HepG2 (cell line): ENCODE data around the gene EYA3. TPM values are rescaled to one million over a fixed set of nuclear protein-coding genes. Genes with fewer than 3 reads are reported as not detected.

Experiments used
- ATAC-seq: fragments of 200-7000 bp; cut with Tn5 transposase; 3 replicates; pipeline ENCODE4 v1.9.1; 2020; ENCODE audit warnings: mild to moderate bottlenecking, moderate library complexity
- BruUV-seq: library from RNA; stranded (reverse); fragments of 400-500 nt; replicated peaks from 2 replicates; lab custom pipeline; 2021; lab: Mats Ljungman, UMichigan
- CTCF ChIA-PET: fragments of 300-600 bp; formaldehyde crosslinking; extraction: SDS; loops from one replicate; lab custom pipeline; 2021; ENCODE audit warnings: low total read pairs, inconsistent platforms, low intra/inter-chr PET ratio; lab: Yijun Ruan, JAX
- POLR2A ChIA-PET: fragments of 350-600 bp; sonication (Branson Sonifier 250); formaldehyde crosslinking; loops from one replicate; lab custom pipeline; 2020; ENCODE audit warnings: antibody characterized with exemption, inconsistent platforms; lab: Yijun Ruan, JAX
- DNase-seq: peaks from one replicate; pipeline ENCODE4 v3.0.0-alpha.2; 2015; ENCODE audit warnings: low spot score
- FAIRE-seq: peaks from 3 replicates; lab custom pipeline; 2011; peaks lifted over from hg19 to GRCh38; lab: Jason Lieb, UNC
- H2AFZ ChIP-seq: one replicate; pipeline ENCODE4 v1.6.1; 2011; ENCODE audit warnings: low read length, inconsistent platforms
- H3K27ac ChIP-seq: fragments of 300-600 bp; 3 replicates; pipeline ENCODE4 v1.8.0; 2011; ENCODE audit warnings: mixed run types, mild to moderate bottlenecking, mixed read lengths, low read length, inconsistent platforms; ENCODE audit not compliant: insufficient read depth; ENCODE audit errors: extremely low read length
- H3K27me3 ChIP-seq, 2 experiments: fragments of 200-600 bp in 1 of 2; 2 replicates in 1 of 2; 3 replicates in 1 of 2; pipeline versions ENCODE4 v1.6.0 to v1.8.0; 2011; ENCODE audit warnings: low read length in 2 of 2, mild to moderate bottlenecking in 2 of 2, moderate library complexity in 2 of 2, inconsistent platforms in 1 of 2; ENCODE audit not compliant: insufficient read depth in 2 of 2, control insufficient read depth in 1 of 2
- H3K36me3 ChIP-seq, 2 experiments: fragments of 200-600 bp in 1 of 2; replicated peaks in 1 of 2; 2 replicates in 1 of 2; 3 replicates in 1 of 2; pipeline versions ENCODE4 v1.5.1 to v1.8.0; 2011; ENCODE audit warnings: low read length in 2 of 2, inconsistent platforms in 1 of 2; ENCODE audit not compliant: insufficient read depth in 2 of 2, control insufficient read depth in 1 of 2
- H3K4me1 ChIP-seq: 2 replicates; pipeline ENCODE4 v1.5.1; 2012; ENCODE audit warnings: low read length, inconsistent platforms; ENCODE audit not compliant: insufficient read depth
- H3K4me2 ChIP-seq: 2 replicates; pipeline ENCODE4 v1.6.0; 2011; ENCODE audit warnings: low read depth, low read length, inconsistent platforms
- H3K4me3 ChIP-seq, 3 experiments: fragments of 200-600 bp in 1 of 3; sonication (generic), shearing (Covaris generic) in 1 of 3; replicated peaks in 1 of 3; 2 replicates each; pipeline ENCODE4 v1.5.1; 2011 to 2016; ENCODE audit warnings: low read length in 3 of 3, inconsistent platforms in 2 of 3, low read depth in 2 of 3, mild to moderate bottlenecking in 2 of 3, control low read depth in 1 of 3, mixed read lengths in 1 of 3; ENCODE audit not compliant: insufficient read depth in 1 of 3
- H3K79me2 ChIP-seq: one replicate; pipeline ENCODE4 v1.6.1; 2011; ENCODE audit warnings: low read length, inconsistent platforms; ENCODE audit not compliant: insufficient read depth
- H3K9ac ChIP-seq: 2 replicates; pipeline ENCODE4 v1.6.0; 2011; ENCODE audit warnings: mild to moderate bottlenecking, low read depth, low read length, inconsistent platforms; ENCODE audit not compliant: insufficient read depth
- H3K9me3 ChIP-seq: 2 replicates; pipeline ENCODE4 v1.5.1; 2012; ENCODE audit warnings: mild to moderate bottlenecking, low read length
- H4K20me1 ChIP-seq: 2 replicates; pipeline ENCODE4 v1.6.0; 2011; ENCODE audit warnings: inconsistent platforms, mild to moderate bottlenecking, low read length, moderate library complexity; ENCODE audit not compliant: insufficient read depth
- ARHGAP35 ChIP-seq: sonication (generic); formaldehyde crosslinking; IDR thresholded peaks from 2 replicates; pipeline ENCODE4 v1.9.0; 2022; ENCODE audit warnings: mild to moderate bottlenecking, inconsistent platforms, moderate library complexity, missing genetic modification reagents, borderline replicate concordance
- ARID4A ChIP-seq: sonication (generic); formaldehyde crosslinking; IDR thresholded peaks from 2 replicates; pipeline ENCODE4 v1.5.0; 2020; ENCODE audit warnings: mild to moderate bottlenecking, missing genetic modification reagents, borderline replicate concordance
- ATAD3A ChIP-seq: sonication (generic); formaldehyde crosslinking; IDR thresholded peaks from 2 replicates; pipeline ENCODE4 v1.4.0; 2020; ENCODE audit warnings: missing genetic modification reagents
- MXI1 ChIP-seq: IDR thresholded peaks from 3 replicates; pipeline ENCODE4 v1.6.1; 2012; ENCODE audit warnings: low read depth, low read length, inconsistent platforms, borderline replicate concordance
- PAF1 ChIP-seq: IDR thresholded peaks from 2 replicates; pipeline ENCODE4 v1.6.1; 2016; ENCODE audit warnings: missing genetic modification reagents, missing compliant biosample characterization
- PRDM4 ChIP-seq: sonication (generic); formaldehyde crosslinking; IDR thresholded peaks from 2 replicates; pipeline ENCODE4 v1.9.0; 2021; ENCODE audit warnings: missing genetic modification reagents, borderline replicate concordance
- ZBTB8A ChIP-seq: sonication (generic); formaldehyde crosslinking; IDR thresholded peaks from 2 replicates; pipeline ENCODE4 v1.4.0; 2020; ENCODE audit warnings: mild to moderate bottlenecking, low read depth, missing genetic modification reagents, borderline replicate concordance
- ZMYM4 ChIP-seq: sonication (generic); formaldehyde crosslinking; IDR thresholded peaks from 2 replicates; pipeline ENCODE4 v1.8.1; 2023; ENCODE audit warnings: mild to moderate bottlenecking, missing genetic modification reagents
- ZNF230 ChIP-seq: sonication (generic); formaldehyde crosslinking; IDR thresholded peaks from 2 replicates; pipeline ENCODE4 v1.4.0; 2020; ENCODE audit warnings: mild to moderate bottlenecking, missing genetic modification reagents
- ZNF274 ChIP-seq: sonication (generic); formaldehyde crosslinking; IDR thresholded peaks from 2 replicates; pipeline ENCODE4 v1.5.1; 2020; ENCODE audit warnings: mild to moderate bottlenecking, missing genetic modification reagents
- ZNF605 ChIP-seq: sonication (generic); formaldehyde crosslinking; IDR thresholded peaks from 2 replicates; pipeline ENCODE4 v1.8.0; 2022; ENCODE audit warnings: mild to moderate bottlenecking, missing genetic modification reagents
- ZNF639 ChIP-seq: conservative IDR thresholded peaks from 2 replicates; pipeline ENCODE4 v1.6.1; 2018; ENCODE audit warnings: missing genetic modification reagents
- ZNF788 ChIP-seq: sonication (generic); formaldehyde crosslinking; IDR thresholded peaks from 2 replicates; pipeline ENCODE4 v1.5.0; 2020; ENCODE audit warnings: mild to moderate bottlenecking, missing genetic modification reagents, borderline replicate concordance
- ZNF83 ChIP-seq: sonication (generic); formaldehyde crosslinking; IDR thresholded peaks from 2 replicates; pipeline ENCODE4 v1.4.0; 2020; ENCODE audit warnings: missing genetic modification reagents, mild to moderate bottlenecking, borderline replicate concordance
- ZZZ3 ChIP-seq: sonication (generic); formaldehyde crosslinking; IDR thresholded peaks from 2 replicates; pipeline ENCODE4 v1.4.0; 2020; ENCODE audit warnings: missing genetic modification reagents, mild to moderate bottlenecking, borderline replicate concordance
- WGBS: methylation state at CpG from one replicate; pipeline ENCODE4 v1.1.6; 2017; ENCODE audit warnings: low lambda C conversion rate; 5-methylcytosine and 5-hydroxymethylcytosine counted together
- in situ Hi-C: cut with HindIII; loops from 2 replicates; pipeline ENCODE4 v1.10.0; 2017; ENCODE audit warnings: low pct_unique_long_range_greater_than_20kb; ENCODE audit not compliant: extremely low pct_ligation_motif_present
- intact Hi-C: fragments of 100-400 bp; cut with micrococcal nuclease; formaldehyde crosslinking; loops from one replicate; pipeline ENCODE4 v1.10.0; 2022; ENCODE audit not compliant: unreplicated experiment
- polyA plus RNA-seq, 8 experiments: library from polyadenylated mRNA; depleted of rRNA in 3 of 8; stranded (reverse) in 7 of 8; unstranded in 1 of 8; fragments of >200 nt; fragmentation: Illumina TruSeq in 4 of 8; extraction: Trizol in 4 of 8; gene quantifications; 2 replicates each; pipeline versions ENCODE4 v1.2.1 to v1.2.3, GENCODE V29; 2011 to 2016; ENCODE audit warnings: low read depth in 4 of 8, missing spikeins in 1 of 8, mixed read lengths in 1 of 8; ENCODE audit not compliant: insufficient read depth in 1 of 8
- total RNA-seq, 5 experiments: library from RNA; depleted of rRNA; stranded (reverse); fragments of >200 nt; fragmentation: Illumina TruSeq; extraction: Trizol; gene quantifications; 2 replicates each; pipeline ENCODE4 v1.2.3, GENCODE V29; 2016; ENCODE audit warnings: low read depth in 1 of 5

Gene EYA3
- total and polyA plus RNA-seq, 2 of the 13 experiments (the other 11 are each of a cell fraction or from before 2014, with no cell fraction given): 13.9 to 19.7 TPM

- H3K4me2 ChIP-seq: no peak overlapping the region
- no peak overlapping the region for H2AFZ ChIP-seq
- no TSS peak for BruUV-seq
- ATAC-seq (no peak), FAIRE-seq (no peak), DNase-seq (no peak)
- H3K27me3 ChIP-seq: no peaks in the 10 kb centered on the region
- CTCF ChIA-PET: no interaction called here
- H3K9ac ChIP-seq: no peak overlapping the region
- no peak overlapping the region for H3K27ac ChIP-seq
- intact Hi-C loops: no loop called here
- no peaks in the 10 kb centered on the region for H3K4me1 ChIP-seq
- no peaks in the 10 kb centered on the region for H3K79me2 ChIP-seq
- 95% methylated on average over 8 of the region's 8 CpGs for WGBS
- POLR2A ChIA-PET: no interaction called here
- H4K20me1 ChIP-seq: no peaks in the 10 kb centered on the region
- in situ Hi-C loops: no loop called here
- H3K9me3 ChIP-seq: no peaks in the 10 kb centered on the region
- TF ChIP-seq ZNF230 (CRISPR knock-in tag) (no peak), ZNF788 (no peak), PRDM4 (CRISPR knock-in tag) (no peak), ZNF639 (CRISPR knock-in tag) (no peak), ZNF83 (CRISPR knock-in tag) (no peak), ARHGAP35 (no peak), PAF1 (no peak), MXI1 (no peak), ZNF605 (no peak), ZZZ3 (CRISPR knock-in tag) (no peak), ATAD3A (CRISPR knock-in tag) (no peak), ARID4A (CRISPR knock-in tag) (no peak), ZMYM4 (CRISPR knock-in tag) (no peak), ZNF274 (CRISPR knock-in tag) (no peak), ZBTB8A (CRISPR knock-in tag) (no peak)
- peaks cover 5 to 17% of the 10 kb centered on the region in 2 experiments for H3K36me3 ChIP-seq
- H3K4me3 ChIP-seq: no peak overlapping the region
Observed at GRCh38 chr1:28037946-28038345, 50.5 kb downstream of the EYA3 start.
